HG03342 (cell line): ENCODE measurements around the gene NACA.
"Not testable (repeated sequence)": the region's sequence is repeated elsewhere in the genome, so short reads cannot be mapped to it uniquely, and the experiment has no call there.

Source experiments
- ATAC-seq: cut with Tn5 transposase; IDR thresholded peaks from one replicate; pipeline ENCODE4 v1.9.1; 2021; ENCODE audit warnings: mild to moderate bottlenecking, moderate library complexity; ENCODE audit not compliant: unreplicated experiment

The NACA gene

DNA sequence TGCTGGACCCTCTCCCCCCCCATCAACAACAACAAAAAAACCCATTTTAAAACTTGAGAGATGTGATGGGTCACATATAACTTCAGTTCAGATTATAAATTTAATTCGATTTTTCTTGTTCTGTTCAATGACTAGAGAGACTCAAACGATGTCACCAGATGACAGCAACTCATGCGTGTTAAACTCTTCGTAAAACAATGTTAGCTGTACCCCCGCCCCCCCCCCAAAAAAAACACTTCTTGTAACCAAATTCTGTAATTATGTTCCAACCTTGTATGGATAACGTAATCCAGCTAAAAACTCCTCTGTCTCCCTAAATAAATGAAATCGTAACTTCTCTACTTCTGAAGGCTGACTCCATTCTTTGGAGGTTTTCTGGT is 614 bp upstream of the NACA start:
- ATAC-seq: no peak

DNA sequence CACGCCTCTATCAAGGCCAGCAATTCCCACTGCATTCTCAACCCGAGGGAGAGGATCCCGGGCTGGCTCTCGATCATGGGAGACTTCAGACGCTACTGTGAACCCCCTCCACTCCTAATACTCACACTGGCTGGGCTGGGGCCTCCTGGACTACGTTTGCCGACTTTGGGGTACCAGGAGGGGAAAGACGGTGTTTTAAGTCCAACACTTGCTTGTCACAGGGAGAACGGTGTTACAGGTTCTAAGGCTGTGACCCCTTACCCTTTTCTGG is 463 bp downstream of the NACA start:
- peak; percentile 2 for ATAC-seq

- ATAC-seq: no peak
Measured at GRCh38 chr12:56723889-56724700, 1.0 kb downstream of the NACA start.

- no peak for ATAC-seq
Measured at GRCh38 chr12:56723352-56723751, 1.7 kb downstream of the NACA start.

DNA sequence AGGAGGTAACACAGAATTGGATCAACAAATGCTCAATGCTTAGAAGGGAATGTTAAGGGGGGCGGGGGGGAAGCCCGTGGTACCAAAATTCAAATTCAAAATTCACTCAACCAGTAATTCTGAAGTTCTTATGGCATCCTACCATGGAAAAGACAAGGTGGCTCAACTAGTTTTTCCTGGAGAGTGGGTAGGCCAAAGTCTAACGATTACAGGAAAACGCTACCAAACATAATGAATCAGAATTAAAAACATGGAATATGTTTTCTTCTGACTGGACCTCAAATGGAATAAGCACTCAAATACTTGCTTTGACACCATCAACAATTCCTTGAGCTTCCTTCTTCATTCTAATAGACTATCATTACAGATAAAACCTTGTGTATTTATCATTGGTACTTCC is 2.3 kb downstream of the NACA start:
- no peak for ATAC-seq

DNA sequence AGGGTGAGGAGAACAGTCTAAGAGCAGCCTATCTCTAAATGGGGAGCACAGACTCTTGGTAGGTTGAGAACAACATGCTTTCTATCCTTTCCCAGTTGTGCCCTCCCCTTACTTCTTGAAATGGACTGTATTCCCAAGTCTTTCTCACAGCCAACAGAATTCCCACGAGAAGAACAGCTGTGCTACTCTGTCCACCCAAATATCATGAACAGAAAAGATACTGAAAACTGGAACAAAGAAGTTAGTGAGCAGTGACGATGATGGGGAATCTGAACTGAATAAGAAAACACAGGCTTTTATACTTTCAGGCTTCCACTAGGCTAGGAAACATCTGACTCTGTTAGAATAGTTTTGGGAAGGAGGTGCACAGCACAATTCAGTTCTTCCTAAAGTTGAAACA is 3.4 kb downstream of the NACA start:
- ATAC-seq: no peak

- no peak for ATAC-seq
Measured at GRCh38 chr12:56721216-56721615, 3.9 kb downstream of the NACA start.

DNA sequence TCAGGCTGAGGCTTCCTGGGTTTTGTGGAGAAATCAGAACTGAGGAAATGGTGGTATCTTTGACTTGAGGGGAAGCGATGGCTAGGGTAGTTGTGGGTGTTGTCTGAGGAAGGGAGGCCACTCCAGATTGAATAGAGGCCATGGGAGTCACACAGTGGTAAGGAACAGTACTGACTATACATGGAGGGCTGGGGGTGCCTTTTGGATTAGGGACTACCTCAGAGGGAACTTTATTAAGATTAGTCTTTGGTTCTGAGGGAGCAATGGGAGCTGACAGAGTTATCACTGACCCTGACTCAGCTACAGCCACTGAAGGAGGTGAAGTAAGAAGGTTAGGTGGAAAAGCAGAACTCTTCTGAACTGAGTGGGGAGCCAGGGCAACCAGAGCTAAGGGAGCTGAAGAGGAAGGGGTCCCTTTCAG is 4.4 kb downstream of the NACA start:
- ATAC-seq: no peak

GRCh38 chr12:56719056-56719455 is 6.0 kb downstream of the NACA start:
- no peak for ATAC-seq

DNA sequence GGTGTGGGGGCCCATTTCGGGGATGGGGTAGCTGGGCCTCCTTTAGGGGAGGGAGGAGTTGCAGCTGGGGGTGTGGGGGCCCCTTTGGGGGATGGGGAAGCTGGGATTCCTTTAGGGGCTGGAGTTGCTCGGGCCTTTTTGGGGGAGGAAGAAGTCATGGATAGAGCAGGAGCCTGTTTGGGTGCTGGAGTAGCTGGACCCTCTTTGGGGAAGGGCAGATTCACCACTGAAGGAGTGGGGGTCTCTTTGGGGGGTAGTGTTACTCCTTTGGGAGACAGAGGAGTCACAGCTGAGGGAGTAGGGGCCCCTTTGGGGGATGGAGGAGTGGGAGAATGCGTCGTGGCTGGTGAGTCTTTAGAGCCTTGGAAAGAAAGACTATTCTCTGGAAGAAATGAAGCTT is 6.5 kb downstream of the NACA start:
- no peak for ATAC-seq

- no peak for ATAC-seq
Measured at GRCh38 chr12:56718149-56718548, 7.0 kb downstream of the NACA start.

- no peak for ATAC-seq
Measured at GRCh38 chr12:56716933-56717880, 7.9 kb downstream of the NACA start.

GRCh38 chr12:56716458-56716857 is 8.6 kb downstream of the NACA start:
- no peak for ATAC-seq

- no peak for ATAC-seq
Measured at GRCh38 chr12:56715798-56716197, 9.3 kb downstream of the NACA start.

DNA sequence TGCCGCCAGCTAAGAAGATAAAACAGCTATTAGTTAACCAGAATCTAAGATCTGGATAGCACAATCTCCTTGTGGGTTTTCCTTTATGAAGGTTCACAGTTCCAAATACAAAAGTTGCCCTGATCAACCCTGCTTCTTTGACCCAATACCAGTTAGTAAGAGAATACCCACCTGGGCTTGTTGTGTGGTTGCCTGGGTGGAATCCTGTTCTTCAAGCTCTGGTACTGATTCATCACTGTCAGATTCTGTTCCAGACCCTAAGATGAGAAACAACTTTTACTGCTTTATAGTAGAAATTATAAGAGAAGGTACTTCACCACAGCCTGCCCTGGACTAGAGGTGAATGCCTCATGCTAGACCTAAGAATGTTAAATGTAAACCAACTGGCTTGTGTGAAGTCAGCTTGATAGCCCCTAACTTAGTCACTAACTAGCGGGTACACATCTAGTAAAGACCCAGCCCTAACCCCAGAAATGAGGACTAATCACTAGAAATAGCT is 10.6 kb downstream of the NACA start:
- no peak for ATAC-seq

- ATAC-seq: no peak
Measured at GRCh38 chr12:56713345-56713744, 11.8 kb downstream of the NACA start.

DNA sequence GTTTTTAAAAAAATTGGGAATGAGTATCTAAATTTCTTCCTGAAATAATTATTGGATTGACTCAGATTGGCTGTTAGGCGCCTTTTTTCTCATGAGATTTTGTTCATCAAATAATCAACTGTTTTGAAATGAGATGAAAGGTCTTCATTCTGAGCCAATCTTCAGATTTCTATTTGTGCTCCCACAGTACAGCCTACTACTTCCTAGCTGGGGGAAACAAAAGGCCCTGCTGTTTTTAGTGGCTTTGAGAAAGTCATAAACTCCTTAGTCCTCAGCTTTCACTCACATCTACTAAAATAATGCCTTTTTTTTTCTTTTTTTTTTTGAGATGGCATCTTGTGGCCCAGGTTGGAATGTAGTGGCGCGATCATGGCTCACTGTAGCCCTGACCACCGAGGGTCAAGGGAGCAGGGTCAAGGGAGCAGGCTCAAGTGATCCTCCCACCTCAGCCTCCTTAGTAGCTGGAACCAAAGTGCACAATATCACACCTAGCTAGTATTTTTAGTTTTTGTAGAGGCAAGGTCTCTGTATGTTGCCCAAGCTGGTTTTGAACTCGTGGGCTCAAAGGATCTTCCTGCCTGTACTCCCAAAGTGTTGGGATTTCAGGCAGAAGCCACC is 15.2 kb downstream of the NACA start:
- ATAC-seq: no peak

DNA sequence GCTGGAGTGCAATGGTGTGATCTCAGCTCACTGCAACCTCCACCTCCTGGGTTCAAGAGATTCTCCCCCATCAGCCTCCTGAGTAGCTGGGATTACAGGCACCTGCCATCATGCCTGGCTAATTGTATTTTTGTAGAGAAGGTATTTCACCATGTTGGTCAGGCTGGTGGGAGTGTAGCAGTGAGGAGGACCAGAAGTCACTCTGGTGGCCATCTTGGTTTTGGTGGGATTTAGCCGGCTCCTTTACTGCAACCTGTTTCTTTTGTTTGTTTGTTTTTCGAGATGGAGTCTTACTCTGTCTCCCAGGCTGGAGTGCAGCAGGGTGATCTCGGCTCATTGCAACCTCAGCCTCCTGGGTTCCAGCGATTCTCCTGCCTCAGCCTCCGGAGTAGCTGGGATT is 20.6 kb downstream of the NACA start:
- not testable (repeated sequence) for ATAC-seq

GRCh38 chr12:56699020-56699661 is 26.0 kb downstream of the NACA start:
- ATAC-seq: no peak

DNA sequence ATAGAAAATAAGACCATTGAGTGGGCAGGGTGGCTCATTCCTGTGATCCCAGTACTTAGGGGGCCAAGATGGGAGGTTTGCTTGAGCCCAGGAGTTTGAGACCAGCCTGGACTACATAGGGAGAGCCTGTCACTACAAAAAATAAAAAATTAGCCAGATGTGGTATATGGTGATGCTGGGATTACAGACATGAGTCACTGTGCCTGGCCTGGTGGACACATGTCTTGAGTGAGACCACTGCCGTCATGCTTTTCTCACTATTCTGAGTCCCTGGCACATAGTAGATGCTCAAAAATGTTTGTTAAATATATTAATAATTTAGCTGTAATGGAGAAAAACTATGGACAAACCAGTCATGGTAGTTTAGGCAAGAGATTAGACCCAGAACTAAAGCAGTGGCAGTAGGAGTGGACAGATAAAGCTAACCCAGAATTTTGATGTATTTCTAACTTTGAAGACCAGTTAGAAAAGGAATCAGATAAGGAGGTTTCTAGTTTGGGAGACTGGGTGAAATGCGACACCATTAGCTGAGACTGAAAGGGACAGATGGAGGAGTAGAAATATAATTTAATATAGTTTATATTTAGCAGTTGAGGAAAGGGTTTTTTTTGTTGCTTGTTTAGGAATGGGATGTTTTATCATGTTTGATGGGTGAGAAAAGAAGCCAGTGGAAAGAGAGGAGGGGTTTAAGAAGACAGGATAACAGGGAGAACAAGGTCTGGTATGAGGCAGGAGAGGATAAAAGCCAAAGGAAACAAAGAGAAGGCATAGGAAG is 29.6 kb downstream of the NACA start:
- no peak for ATAC-seq
